GM19240 (cell line): ENCODE measurements around the gene EFS.

Experiments used
- DNase-seq: peaks from one replicate; pipeline ENCODE4 v3.0.0; 2011; ENCODE audit warnings: low spot score; ENCODE audit not compliant: insufficient read length

Gene EFS

DNA sequence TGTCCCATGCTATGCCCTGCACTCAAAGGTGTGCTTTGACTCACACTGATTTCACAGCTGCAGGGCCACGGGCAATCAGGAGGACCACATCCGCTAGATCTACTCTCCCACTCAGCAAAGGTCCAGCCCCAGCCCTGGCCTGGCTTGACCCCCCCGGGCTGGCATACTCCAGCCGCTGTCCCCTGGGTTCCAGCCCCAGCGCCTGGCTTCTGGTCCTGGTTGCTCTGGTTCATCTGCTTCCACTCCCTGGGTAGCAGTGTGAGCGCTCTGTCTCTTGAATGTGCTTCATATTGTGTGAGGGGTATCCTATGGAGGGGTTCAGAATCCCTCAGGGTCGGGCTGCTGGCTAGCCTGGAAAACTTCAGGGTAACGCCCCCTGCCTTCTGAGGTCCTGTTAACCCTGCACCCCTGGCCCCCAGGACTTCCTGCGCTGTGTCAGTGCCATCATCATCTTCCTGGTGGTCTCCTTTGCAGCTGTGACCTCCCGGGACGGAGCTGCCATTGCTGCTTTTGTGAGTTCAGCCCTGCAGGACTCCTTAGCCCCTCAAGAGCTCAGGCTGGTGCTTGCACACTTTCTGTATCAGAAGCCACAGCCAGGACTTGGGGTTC lies 13.7 kb upstream of the EFS start:
- DNase-seq: no peak

GRCh38 chr14:23377573-23378563 lies 12.9 kb upstream of the EFS start:
- DNase-seq: no peak

DNA sequence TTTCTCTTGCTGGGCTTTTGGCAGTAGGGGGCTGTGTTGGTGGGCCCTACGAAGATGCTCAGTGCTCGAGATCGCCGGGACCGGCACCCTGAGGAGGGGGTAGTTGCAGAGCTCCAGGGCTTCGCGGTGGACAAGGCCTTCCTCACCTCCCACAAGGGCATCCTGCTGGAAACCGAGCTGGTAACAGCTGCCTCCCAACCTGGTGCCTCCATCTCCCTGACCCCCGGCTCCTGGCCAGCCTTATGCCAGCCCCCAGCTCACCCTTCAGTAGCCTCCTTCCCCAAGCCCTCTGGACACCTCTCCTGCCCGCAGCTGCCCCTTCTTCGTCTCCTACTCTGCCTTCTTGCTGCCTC lies 12.2 kb upstream of the EFS start:
- no peak for DNase-seq

DNA sequence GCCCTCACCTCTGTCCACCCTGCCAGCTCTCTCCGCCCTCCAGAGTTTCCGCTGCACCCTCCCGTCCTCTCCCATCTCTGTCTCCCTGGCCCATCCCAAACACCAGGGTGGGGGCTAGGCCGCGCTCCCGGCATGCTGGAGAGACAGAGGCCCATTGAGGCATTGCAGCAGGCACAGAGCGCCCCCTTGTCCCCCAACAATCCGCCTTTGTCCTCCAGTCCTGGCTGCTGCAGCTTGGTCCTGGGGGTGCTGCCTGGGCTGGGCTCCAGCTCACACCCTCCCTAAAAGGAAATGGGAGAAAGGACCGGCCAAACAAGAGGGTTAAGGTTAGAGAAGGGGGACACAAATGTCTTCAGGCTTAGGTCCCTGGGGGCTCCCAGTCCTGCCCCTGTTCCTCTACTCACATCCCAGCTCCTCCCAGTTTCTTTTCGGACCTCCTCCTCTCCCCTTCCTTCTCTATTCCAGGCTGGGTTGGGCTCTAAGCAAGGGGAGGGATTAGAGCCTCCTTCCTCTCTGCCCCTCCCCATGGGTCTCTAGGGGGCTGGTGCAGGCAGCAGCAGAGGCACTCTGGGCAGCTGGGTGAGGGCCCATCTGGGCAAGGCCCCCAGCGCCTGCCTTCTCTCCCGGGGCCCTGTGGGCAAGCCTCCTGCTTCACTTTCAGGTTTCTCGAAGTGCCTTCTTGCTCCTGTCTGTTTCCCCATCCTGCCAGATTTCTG lies 11.7 kb upstream of the EFS start, which contains the start of gene CMTM5:
Gene CMTM5 (plus strand): TSS at position 565 of the 716 bp plus-strand sequence. CDS start 206 bp downstream, outside the sequence.
- DNase-seq: no peak

GRCh38 chr14:23375527-23376251 lies 10.7 kb upstream of the EFS start:
- DNase-seq: no peak

DNA sequence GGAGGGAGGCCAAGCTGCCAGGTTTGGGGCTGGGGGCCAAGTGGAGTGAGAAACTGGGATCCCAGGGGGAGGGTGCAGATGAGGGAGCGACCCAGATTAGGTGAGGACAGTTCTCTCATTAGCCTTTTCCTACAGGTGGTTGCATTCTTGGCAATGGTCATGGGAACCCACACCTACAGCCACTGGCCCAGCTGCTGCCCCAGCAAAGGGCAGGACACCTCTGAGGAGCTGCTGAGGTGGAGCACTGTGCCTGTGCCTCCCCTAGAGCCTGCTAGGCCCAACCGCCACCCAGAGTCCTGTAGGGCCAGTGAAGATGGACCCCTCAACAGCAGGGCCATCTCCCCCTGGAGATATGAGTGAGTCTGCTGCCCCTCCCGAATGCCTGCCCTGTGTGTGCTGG lies 8.1 kb upstream of the EFS start:
- DNase-seq: no peak

DNA sequence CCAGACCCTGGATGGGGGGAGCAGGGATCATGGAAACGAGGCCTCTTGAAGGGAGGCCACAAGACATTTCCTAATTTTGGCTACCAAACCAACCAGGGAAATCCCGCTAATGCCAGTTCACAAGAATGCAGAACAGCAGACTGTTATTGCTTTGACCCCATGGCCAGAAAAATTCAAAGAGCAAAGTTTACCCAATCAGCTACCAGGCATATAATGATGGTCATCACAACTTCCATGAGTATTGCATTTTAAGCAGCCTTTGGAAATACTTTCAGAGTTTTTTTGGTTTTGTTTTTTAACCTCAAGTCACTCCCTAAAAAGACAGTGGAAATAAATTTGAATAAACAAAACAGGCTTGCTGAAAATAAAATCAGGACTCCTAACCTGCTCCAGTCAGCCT lies 7.5 kb upstream of the EFS start, which contains the start of gene IL25:
Gene IL25 (plus strand): TSS at position 301 of the 400 bp plus-strand sequence.
- no peak for DNase-seq

DNA sequence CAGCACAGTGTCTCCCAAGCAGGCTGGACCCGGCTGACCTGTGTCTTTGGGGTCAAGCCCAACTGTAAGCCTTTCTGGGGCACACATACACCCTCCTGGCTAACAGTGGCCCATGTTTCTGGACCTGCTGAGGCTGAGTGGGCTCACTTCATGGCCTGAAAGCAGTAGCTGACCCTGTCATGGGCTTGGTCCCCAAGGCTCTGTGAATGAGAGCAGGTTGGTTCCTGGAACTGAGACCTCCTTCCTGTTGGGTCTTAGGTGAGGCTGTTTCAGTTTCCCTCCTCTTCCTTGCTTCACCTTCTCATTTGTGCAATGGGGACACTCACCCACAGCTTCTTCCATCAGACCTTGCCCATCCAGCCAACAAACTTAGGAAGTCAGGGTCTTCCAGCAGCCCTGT lies 6.9 kb upstream of the EFS start:
- DNase-seq: no peak

DNA sequence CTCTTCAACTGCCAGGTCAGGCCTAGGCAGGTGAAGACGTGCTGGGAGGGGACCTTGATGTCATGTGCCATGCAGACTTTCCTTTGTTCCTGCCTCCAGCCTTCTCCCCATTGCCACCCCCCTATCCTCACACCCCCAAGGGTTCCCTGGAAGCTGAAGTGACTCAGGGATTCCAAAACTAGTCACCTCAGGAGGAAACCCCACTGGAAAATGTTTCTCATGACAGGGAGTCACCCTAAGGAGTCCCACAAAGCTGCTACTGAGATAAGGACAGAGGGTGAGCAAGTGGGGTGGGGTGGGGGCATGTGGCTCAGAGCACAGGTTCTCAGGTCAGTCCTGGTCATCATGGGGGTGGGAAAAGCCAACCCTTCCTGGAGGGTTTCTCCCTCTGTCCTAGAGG lies 5.2 kb upstream of the EFS start:
- DNase-seq: no peak

DNA sequence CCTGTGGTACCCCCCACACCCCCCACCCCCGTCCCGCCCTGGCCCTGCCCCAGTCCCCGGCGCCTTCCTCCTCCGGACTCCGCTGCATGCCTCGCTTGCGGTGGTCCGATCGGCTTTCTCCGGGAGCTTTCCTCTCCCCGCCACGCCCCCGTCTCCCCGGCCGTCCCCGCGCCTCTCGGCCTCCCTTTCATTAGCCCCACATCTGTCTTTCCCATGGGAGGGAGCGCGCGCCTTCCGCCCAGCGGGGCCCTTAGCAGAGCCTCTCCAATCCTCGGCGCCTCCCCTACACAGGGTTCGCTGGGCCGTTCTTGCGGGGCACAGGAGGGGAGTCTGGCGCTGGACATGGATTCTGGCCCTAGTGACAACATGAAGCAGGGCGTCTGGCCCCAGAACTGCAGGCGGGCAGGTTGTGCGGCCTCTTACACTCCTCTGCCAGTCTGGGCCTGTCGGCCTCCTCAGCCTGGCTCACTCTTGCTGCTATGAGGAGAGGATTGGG lies 1.5 kb upstream of the EFS start:
- DNase-seq: no peak

DNA sequence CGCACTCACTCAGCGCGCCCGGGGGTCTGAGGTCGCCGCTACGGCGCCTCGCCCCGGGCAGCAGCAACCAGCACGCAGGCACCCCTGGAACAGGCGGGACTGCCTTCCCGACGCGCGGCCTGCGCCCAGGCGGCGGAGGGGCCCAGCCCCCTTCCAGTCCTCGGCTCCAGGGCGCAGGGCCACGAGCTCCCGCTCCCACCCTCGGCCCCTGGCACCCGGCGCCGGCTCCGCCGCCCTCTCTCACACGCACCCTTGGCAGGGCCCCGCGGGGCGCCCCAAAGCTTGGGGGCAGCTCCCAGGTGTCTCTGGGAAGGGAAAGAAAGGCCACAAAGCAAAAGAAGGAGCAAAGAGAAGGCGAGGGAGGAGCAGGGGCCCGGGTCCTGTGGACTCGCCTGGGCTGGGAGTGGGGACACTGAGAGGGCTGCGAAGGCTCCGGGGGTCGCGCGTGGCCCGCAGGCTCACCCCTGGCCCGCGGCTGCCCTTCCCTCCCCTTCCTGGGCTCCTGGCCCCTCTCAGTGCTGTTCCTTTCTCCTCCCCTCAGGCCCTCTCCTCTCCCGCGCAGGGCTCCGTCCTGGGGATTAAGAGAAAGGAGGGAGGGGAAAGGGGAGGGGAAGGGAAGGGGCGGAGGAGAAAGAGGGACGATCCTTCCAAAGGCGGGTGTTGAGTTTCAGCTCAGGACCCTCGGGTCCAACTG lies 907 bp upstream of the EFS start:
- DNase-seq: no peak

- DNase-seq: no peak
Measured at GRCh38 chr14:23364164-23365035, 572 bp downstream of the EFS start.

GRCh38 chr14:23362200-23362599 lies 2.8 kb downstream of the EFS start:
- DNase-seq: no peak

- DNase-seq: no peak
Measured at GRCh38 chr14:23361763-23362162, 3.2 kb downstream of the EFS start.

DNA sequence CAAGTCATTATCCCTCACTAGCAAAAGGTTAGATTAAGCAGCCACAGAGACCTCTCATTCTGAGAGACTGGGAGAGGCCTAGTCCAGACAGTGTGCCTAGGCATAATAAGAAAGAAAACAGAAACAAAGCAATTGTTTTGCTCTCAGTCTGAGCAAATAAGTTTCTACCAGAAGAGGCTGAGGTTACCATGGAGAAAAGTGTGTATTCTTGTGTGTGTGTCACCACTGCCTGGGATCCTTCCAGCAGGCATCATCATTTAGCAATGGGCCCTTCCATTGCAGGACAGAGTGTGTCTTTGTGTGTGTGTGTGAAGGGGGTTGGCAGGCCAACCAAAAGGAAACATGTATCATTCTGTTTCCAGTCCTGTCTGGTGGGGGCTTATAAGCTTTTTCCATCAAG lies 3.7 kb downstream of the EFS start:
- peak; percentile 38 for DNase-seq

GRCh38 chr14:23360496-23360895 lies 4.5 kb downstream of the EFS start:
- DNase-seq: no peak

- DNase-seq: no peak
Measured at GRCh38 chr14:23359722-23360447, 5.1 kb downstream of the EFS start.

DNA sequence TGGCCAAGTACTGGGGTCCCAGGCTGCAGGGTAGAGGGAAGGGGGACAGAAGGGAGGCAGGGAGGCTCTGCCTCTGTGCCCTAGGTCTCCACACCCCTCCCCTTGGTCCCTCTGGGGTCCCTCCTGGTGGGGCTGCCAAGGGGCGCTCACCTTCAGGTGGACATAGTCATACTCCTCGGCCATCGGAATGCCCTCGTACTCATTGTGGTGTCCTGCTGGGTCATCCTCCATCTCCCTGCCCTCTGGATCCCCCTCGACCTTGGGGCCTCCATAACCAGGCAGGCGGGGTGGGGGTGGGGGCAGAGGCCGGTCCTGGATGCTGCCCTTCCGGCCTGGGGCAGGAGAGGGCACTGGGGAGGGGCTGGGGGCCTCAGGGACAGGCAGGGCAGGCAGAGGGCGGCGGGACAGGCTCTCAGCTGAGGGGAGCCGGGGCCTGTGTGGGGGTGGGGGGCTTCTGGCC lies 5.8 kb downstream of the EFS start:
- DNase-seq: no peak
